Neural cell (in vitro differentiated cells): Measurements from ENCODE around the gene TMEM132E. TPM values are rescaled to one million over a fixed set of nuclear protein-coding genes. Genes with fewer than 3 reads are reported as not detected.

Experiments
- H2AFZ ChIP-seq: fragments of 200-600, 300-800 bp; sonication (generic), shearing (Covaris generic); 2 replicates; pipeline ENCODE4 v1.6.0; 2014; ENCODE audit warnings: low read depth, mild to moderate bottlenecking, antibody characterized with exemption, low read length, moderate library complexity
- H3F3A ChIP-seq: fragments of 200-600 bp; shearing (Covaris generic); 2 replicates; pipeline ENCODE4 v1.6.1; 2016; ENCODE audit warnings: mild to moderate bottlenecking, moderate library complexity, mixed read lengths, antibody characterized with exemption, low read length; ENCODE audit not compliant: insufficient read depth, poor library complexity, severe bottlenecking
- H3K27ac ChIP-seq: fragments of 200-600, 300-800 bp; sonication (generic), shearing (Covaris generic); 2 replicates; pipeline ENCODE4 v1.5.1; 2014; ENCODE audit warnings: mild to moderate bottlenecking, low read length, moderate library complexity
- H3K27me3 ChIP-seq: fragments of 300-800, 200-600 bp; sonication (generic), shearing (Covaris generic); 2 replicates; pipeline ENCODE4 v1.6.0; 2014; ENCODE audit warnings: mild to moderate bottlenecking, low read depth, low read length, moderate library complexity; ENCODE audit not compliant: insufficient read depth
- H3K36me3 ChIP-seq: fragments of 300-800, 200-600 bp; sonication (generic), shearing (Covaris generic); 2 replicates; pipeline ENCODE4 v1.5.1; 2014; ENCODE audit warnings: mild to moderate bottlenecking, antibody characterized with exemption, low read length, moderate library complexity; ENCODE audit not compliant: insufficient read depth
- H3K4me2 ChIP-seq: fragments of 300-800, 200-600 bp; sonication (generic), shearing (Covaris generic); 2 replicates; pipeline ENCODE4 v1.6.0; 2014; ENCODE audit warnings: mild to moderate bottlenecking, low read length
- H3K4me3 ChIP-seq: fragments of 300-800, 200-600 bp; sonication (generic), shearing (Covaris generic); 2 replicates; pipeline ENCODE4 v1.5.1; 2014; ENCODE audit warnings: mild to moderate bottlenecking, low read length, moderate library complexity
- H3K79me2 ChIP-seq: fragments of 200-600 bp; shearing (Covaris generic); replicated peaks from 2 replicates; pipeline ENCODE4 v1.6.0; 2014; ENCODE audit warnings: mild to moderate bottlenecking, low read length, moderate library complexity; ENCODE audit not compliant: insufficient read depth
- H3K9ac ChIP-seq: fragments of 300-800, 200-600 bp; sonication (generic), shearing (Covaris generic); 2 replicates; pipeline ENCODE4 v1.6.1; 2016; ENCODE audit warnings: mild to moderate bottlenecking, low read length, mixed read lengths
- H3K9me2 ChIP-seq: fragments of 200-600 bp; shearing (Covaris generic); 2 replicates; pipeline ENCODE4 v1.6.1; 2016; ENCODE audit warnings: mild to moderate bottlenecking, low read length, mixed read lengths; ENCODE audit not compliant: insufficient read depth
- H3K9me3 ChIP-seq: fragments of 200-600, 300-800 bp; sonication (generic), shearing (Covaris generic); 2 replicates; pipeline ENCODE4 v1.6.1; 2016; ENCODE audit warnings: mild to moderate bottlenecking, mixed run types, low read length, moderate library complexity, mixed read lengths
- H4K20me1 ChIP-seq: fragments of 200-600 bp; shearing (Covaris generic); 2 replicates; pipeline ENCODE4 v1.6.1; 2016; ENCODE audit warnings: mild to moderate bottlenecking, mixed run types; ENCODE audit not compliant: insufficient read depth
- EP300 ChIP-seq: fragments of 450-650 bp; conservative IDR thresholded peaks from 2 replicates; pipeline ENCODE4 v1.6.1; 2014; ENCODE audit warnings: antibody characterized with exemption, mild to moderate bottlenecking, moderate library complexity; ENCODE audit not compliant: poor library complexity, severe bottlenecking
- EZH2 ChIP-seq: fragments of 200-600, 300-800 bp; shearing (Covaris generic), sonication (generic); IDR thresholded peaks from 2 replicates; pipeline ENCODE4 v1.6.1; 2014; ENCODE audit warnings: antibody characterized with exemption, low read length, borderline replicate concordance, mild to moderate bottlenecking; ENCODE audit not compliant: insufficient read depth, poor library complexity, severe bottlenecking
- MXI1 ChIP-seq: fragments of 450-650 bp; conservative IDR thresholded peaks from 2 replicates; pipeline ENCODE4 v1.6.1; 2014; ENCODE audit warnings: antibody characterized with exemption, mild to moderate bottlenecking; ENCODE audit not compliant: poor library complexity, severe bottlenecking
- POLR2AphosphoS5 ChIP-seq: IDR thresholded peaks from 2 replicates; pipeline ENCODE4 v1.6.1; 2012
- RAD21 ChIP-seq: fragments of 450-650 bp; conservative IDR thresholded peaks from 2 replicates; pipeline ENCODE4 v1.6.1; 2014; ENCODE audit warnings: antibody characterized with exemption, mild to moderate bottlenecking, moderate library complexity
- REST ChIP-seq: IDR thresholded peaks from 2 replicates; pipeline ENCODE4 v1.6.1; 2012; ENCODE audit warnings: borderline replicate concordance
- SMC3 ChIP-seq: fragments of 450-650 bp; conservative IDR thresholded peaks from 2 replicates; pipeline ENCODE4 v1.6.1; 2014; ENCODE audit warnings: antibody characterized with exemption, mild to moderate bottlenecking, moderate library complexity; ENCODE audit not compliant: poor library complexity
- TAF1 ChIP-seq: IDR thresholded peaks from 2 replicates; pipeline ENCODE4 v1.6.1; 2012; ENCODE audit warnings: low read depth
- polyA plus RNA-seq: library from polyadenylated mRNA; depleted of rRNA; stranded (reverse); fragments of >200 nt; gene quantifications from 2 replicates; pipeline ENCODE4 v1.2.3, GENCODE V29; 2014
- TF ChIP-seq, protein P1 (sequence below): fragments of 450-650 bp; IDR thresholded peaks from 2 replicates; pipeline ENCODE4 v1.5.1; 2014; ENCODE audit warnings: antibody characterized with exemption, mild to moderate bottlenecking, moderate library complexity; ENCODE audit not compliant: poor library complexity, severe bottlenecking

Gene TMEM132E
- polyA plus RNA-seq, 1 donor from 2014 or later, result 1.8 TPM

- Histone ChIP-seq H3K9me2 (no peaks in the 10 kb centered on the region), H3K27me3 (no peaks in the 10 kb centered on the region), H3K4me3 (no peak overlapping the region), H2AFZ (no peak overlapping the region), H3K9ac (no peak overlapping the region), H3K36me3 (no peaks in the 10 kb centered on the region), H3K9me3 (no peaks in the 10 kb centered on the region), H4K20me1 (no peaks in the 10 kb centered on the region), H3K79me2 (no peaks in the 10 kb centered on the region), H3K4me2 (no peak overlapping the region), H3F3A (no peaks in the 10 kb centered on the region), H3K27ac (no peak overlapping the region)
- no peak for TF ChIP-seq SMC3
- TF ChIP-seq TAF1, result no peak
- TF ChIP-seq POLR2AphosphoS5, result no peak
- no peak for TF ChIP-seq EP300
- TF ChIP-seq RAD21, result no peak
- no peak for TF ChIP-seq REST
- no peak for TF ChIP-seq MXI1
- TF ChIP-seq, protein P1, sequence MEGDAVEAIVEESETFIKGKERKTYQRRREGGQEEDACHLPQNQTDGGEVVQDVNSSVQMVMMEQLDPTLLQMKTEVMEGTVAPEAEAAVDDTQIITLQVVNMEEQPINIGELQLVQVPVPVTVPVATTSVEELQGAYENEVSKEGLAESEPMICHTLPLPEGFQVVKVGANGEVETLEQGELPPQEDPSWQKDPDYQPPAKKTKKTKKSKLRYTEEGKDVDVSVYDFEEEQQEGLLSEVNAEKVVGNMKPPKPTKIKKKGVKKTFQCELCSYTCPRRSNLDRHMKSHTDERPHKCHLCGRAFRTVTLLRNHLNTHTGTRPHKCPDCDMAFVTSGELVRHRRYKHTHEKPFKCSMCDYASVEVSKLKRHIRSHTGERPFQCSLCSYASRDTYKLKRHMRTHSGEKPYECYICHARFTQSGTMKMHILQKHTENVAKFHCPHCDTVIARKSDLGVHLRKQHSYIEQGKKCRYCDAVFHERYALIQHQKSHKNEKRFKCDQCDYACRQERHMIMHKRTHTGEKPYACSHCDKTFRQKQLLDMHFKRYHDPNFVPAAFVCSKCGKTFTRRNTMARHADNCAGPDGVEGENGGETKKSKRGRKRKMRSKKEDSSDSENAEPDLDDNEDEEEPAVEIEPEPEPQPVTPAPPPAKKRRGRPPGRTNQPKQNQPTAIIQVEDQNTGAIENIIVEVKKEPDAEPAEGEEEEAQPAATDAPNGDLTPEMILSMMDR, result no peak
- TF ChIP-seq EZH2, result no peak
These were observed 84.3 kb downstream of the TMEM132E start for GRCh38 chr17:34663714-34664113.

DNA sequence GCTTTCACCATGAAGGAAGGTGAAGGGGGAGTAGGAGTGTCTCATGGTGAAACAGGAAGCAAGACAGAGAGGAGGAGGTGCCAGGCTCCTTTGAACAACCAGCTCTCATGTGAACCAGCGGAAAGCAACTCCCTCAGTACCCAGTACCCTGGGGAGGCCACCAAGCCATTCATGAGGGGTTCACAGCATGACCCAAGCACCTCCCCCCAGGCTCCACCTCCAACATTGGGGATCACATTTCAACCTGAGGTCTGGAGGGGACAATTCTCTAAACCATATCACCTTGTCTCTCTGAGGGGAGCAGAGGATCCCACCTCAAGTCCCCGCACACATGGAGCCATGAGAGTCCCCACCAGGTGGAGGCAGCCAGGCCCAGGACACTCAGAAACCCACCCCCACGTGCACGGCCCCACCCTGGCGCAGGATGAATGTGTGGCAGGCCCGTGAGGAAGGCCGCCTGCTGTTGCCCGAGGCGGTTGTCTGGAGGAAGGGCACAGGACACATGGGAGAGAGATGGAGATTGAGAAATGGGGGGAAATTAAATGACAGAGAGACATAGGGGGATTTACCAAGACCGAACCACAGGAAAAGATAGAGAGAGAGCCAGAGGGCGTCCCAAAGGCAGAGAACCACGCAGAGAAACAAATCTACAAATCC lies 85.9 kb downstream of the TMEM132E start:
- no peaks in the 10 kb centered on the region for H4K20me1 ChIP-seq
- no peak overlapping the region for H2AFZ ChIP-seq
- no peaks in the 10 kb centered on the region for H3K9me3 ChIP-seq
- H3K36me3 ChIP-seq, result no peaks in the 10 kb centered on the region
- H3K9me2 ChIP-seq, result no peaks in the 10 kb centered on the region
- H3F3A ChIP-seq, result no peaks in the 10 kb centered on the region
- H3K79me2 ChIP-seq, result no peaks in the 10 kb centered on the region
- H3K4me2 ChIP-seq, result no peak overlapping the region
- no peaks in the 10 kb centered on the region for H3K27me3 ChIP-seq
- TF ChIP-seq POLR2AphosphoS5, result no peak
- TF ChIP-seq, protein P1, result no peak
- TF ChIP-seq SMC3, result no peak
- H3K9ac ChIP-seq, result no peak overlapping the region
- H3K4me3 ChIP-seq, result no peak overlapping the region
- H3K27ac ChIP-seq, result no peak overlapping the region
